Measurements from ENCODE around the gene PPP2R3A. TPM values are rescaled to one million over a fixed set of nuclear protein-coding genes. Genes with fewer than 3 reads are reported as not detected.

The PPP2R3A gene
- total and polyA plus RNA-seq, 2 of the 13 experiments (the other 11 are each of a cell fraction or from before 2014, with no cell fraction given) = 0.07 to 0.12 TPM

DNA sequence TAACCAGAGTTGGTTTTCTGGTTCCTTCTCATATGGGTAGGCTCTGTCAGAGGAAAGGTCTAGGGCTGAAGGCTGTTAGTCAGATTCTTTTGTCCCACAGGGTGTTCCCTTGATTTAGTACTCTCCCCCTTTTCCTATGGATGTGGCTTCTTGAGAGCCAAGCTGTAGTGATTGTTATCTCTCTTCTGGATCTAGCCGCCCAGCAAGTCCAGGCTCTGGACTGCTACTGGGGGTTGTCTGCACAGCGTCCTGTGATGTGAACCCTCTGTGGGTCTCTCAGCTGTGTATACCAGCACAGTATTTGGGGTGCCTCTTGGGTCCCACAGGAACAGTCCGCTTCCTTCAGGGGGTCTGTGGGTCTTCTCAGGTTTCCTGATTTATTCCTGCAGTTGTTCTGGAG lies 70.8 kb downstream of the PPP2R3A start (continued):
- TF ChIP-seq KIAA2018 (CRISPR knock-in tag; IDR thresholded peaks at IDR 0.05; ENCODE audit: borderline replicate concordance) (no peak), HIVEP1 (CRISPR knock-in tag; IDR thresholded peaks at IDR 0.05) (no peak), ATF7 (IDR thresholded peaks at IDR 0.05) (no peak), ATF7 (CRISPR knock-in tag; IDR thresholded peaks at IDR 0.05) (no peak), FOXK2 (IDR thresholded peaks at IDR 0.05) (no peak), RBFOX2 (IDR thresholded peaks at IDR 0.05; ENCODE audit: low read depth, low read length) (no peak)
- TF ChIP-seq, protein P1, sequence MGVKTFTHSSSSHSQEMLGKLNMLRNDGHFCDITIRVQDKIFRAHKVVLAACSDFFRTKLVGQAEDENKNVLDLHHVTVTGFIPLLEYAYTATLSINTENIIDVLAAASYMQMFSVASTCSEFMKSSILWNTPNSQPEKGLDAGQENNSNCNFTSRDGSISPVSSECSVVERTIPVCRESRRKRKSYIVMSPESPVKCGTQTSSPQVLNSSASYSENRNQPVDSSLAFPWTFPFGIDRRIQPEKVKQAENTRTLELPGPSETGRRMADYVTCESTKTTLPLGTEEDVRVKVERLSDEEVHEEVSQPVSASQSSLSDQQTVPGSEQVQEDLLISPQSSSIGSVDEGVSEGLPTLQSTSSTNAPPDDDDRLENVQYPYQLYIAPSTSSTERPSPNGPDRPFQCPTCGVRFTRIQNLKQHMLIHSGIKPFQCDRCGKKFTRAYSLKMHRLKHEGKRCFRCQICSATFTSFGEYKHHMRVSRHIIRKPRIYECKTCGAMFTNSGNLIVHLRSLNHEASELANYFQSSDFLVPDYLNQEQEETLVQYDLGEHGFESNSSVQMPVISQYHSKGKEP (CRISPR knock-in tag; IDR thresholded peaks at IDR 0.05) = no peak

Data from HepG2 (cell line).